Keratinocyte (primary cell): Measurements from ENCODE around the gene RXRA. TPM values are rescaled to one million over a fixed set of nuclear protein-coding genes. Genes with fewer than 3 reads are reported as not detected.

ENCODE experiments used
- DNase-seq: peaks from one replicate; pipeline ENCODE4 v3.0.0-alpha.2; 2011; ENCODE audit warnings: low read depth, missing footprints, low spot score
- FAIRE-seq: peaks from 2 replicates; lab custom pipeline; 2011; peaks lifted over from hg19 to GRCh38; lab: Jason Lieb, UNC
- H2AFZ ChIP-seq: 2 replicates; pipeline ENCODE4 v1.6.0; 2012; ENCODE audit warnings: low read length, control low read depth, inconsistent platforms; ENCODE audit not compliant: control insufficient read depth
- H3K27ac ChIP-seq: 2 replicates; pipeline ENCODE4 v1.5.1; 2011; ENCODE audit warnings: low read length; ENCODE audit not compliant: control insufficient read depth, insufficient read depth
- H3K27me3 ChIP-seq: 3 replicates; pipeline ENCODE4 v1.6.0; 2011; ENCODE audit warnings: low read length; ENCODE audit not compliant: control insufficient read depth, insufficient read depth; ENCODE audit errors: extremely low read depth
- H3K36me3 ChIP-seq, 2 experiments: 2 replicates in 1 of 2; 3 replicates in 1 of 2; pipeline ENCODE4 v1.5.1; 2011; ENCODE audit warnings: low read length in 2 of 2, mild to moderate bottlenecking in 1 of 2; ENCODE audit not compliant: control insufficient read depth in 2 of 2, insufficient read depth in 2 of 2; ENCODE audit errors: extremely low read depth in 1 of 2
- H3K4me1 ChIP-seq: 3 replicates; pipeline ENCODE4 v1.5.1; 2011; ENCODE audit warnings: low read length; ENCODE audit not compliant: control insufficient read depth, insufficient read depth; ENCODE audit errors: extremely low read depth
- H3K4me2 ChIP-seq: 3 replicates; pipeline ENCODE4 v1.6.0; 2011; ENCODE audit warnings: low read depth, low read length; ENCODE audit not compliant: control insufficient read depth, insufficient read depth; ENCODE audit errors: extremely low read depth
- H3K4me3 ChIP-seq, 3 experiments: fragments of 200-600 bp in 1 of 3; sonication (generic) in 1 of 3; 2 replicates in 2 of 3; 3 replicates in 1 of 3; pipeline ENCODE4 v1.5.1; 2011 to 2016; ENCODE audit warnings: low read length in 3 of 3, mild to moderate bottlenecking in 3 of 3, control low read depth in 2 of 3, inconsistent platforms in 1 of 3, low read depth in 1 of 3, mixed read lengths in 1 of 3, mixed run types in 1 of 3, moderate library complexity in 1 of 3; ENCODE audit not compliant: control insufficient read depth in 2 of 3, insufficient read depth in 2 of 3; ENCODE audit errors: extremely low read depth in 1 of 3
- H3K79me2 ChIP-seq: 2 replicates; pipeline ENCODE4 v1.6.0; 2012; ENCODE audit warnings: low read length; ENCODE audit not compliant: control insufficient read depth, insufficient read depth
- H3K9ac ChIP-seq: 3 replicates; pipeline ENCODE4 v1.6.0; 2011; ENCODE audit warnings: low read length; ENCODE audit not compliant: control insufficient read depth, insufficient read depth; ENCODE audit errors: extremely low read depth
- H3K9me1 ChIP-seq: 3 replicates; pipeline ENCODE4 v1.6.0; 2011; ENCODE audit warnings: low read length; ENCODE audit not compliant: control insufficient read depth, insufficient read depth; ENCODE audit errors: extremely low read depth
- H3K9me3 ChIP-seq: 2 replicates; pipeline ENCODE4 v1.5.1; 2012; ENCODE audit warnings: low read depth, low read length; ENCODE audit not compliant: control insufficient read depth
- H4K20me1 ChIP-seq: 3 replicates; pipeline ENCODE4 v1.6.0; 2011; ENCODE audit warnings: low read length; ENCODE audit not compliant: control insufficient read depth, insufficient read depth; ENCODE audit errors: extremely low read depth
- EZH2 ChIP-seq: IDR thresholded peaks from one replicate; pipeline ENCODE4 v1.6.1; 2012; ENCODE audit warnings: inconsistent platforms, mild to moderate bottlenecking, low read length, moderate library complexity
- dilution Hi-C: fragments of 300-500 bp; cut with MboI; formaldehyde crosslinking; loops from one replicate; pipeline ENCODE4 v1.7.0; 2020; ENCODE audit warnings: low sequenced_read_pairs; ENCODE audit not compliant: extremely low pct_ligation_motif_present
- polyA plus RNA-seq, 5 experiments: library from polyadenylated mRNA; depleted of rRNA in 3 of 5; stranded (reverse) in 3 of 5; stranded (forward) in 1 of 5; unstranded in 1 of 5; fragments of >200 nt; gene quantifications; 1 replicate in 1 of 5; 2 replicates in 3 of 5; 3 replicates in 1 of 5; pipeline versions ENCODE4 v1.2.1 to v1.2.3, GENCODE V29; 2011 to 2012; ENCODE audit warnings: missing spikeins in 2 of 5, low read depth in 1 of 5, low replicate concordance in 1 of 5
- TF ChIP-seq, protein P1 (sequence below), 3 experiments: IDR thresholded peaks in 1 of 3; conservative IDR thresholded peaks in 1 of 3; optimal IDR thresholded peaks in 1 of 3; 2 replicates in 2 of 3; 3 replicates in 1 of 3; pipeline versions ENCODE3 to v1.5.1; 2011; ENCODE audit warnings: low read length in 3 of 3, mild to moderate bottlenecking in 3 of 3, moderate library complexity in 2 of 3, control low read depth in 1 of 3, inconsistent platforms in 1 of 3; ENCODE audit not compliant: insufficient read depth in 2 of 3; ENCODE audit errors: extremely low read depth in 1 of 3

Gene RXRA
- polyA plus RNA-seq, 1 donor (not counting 4 experiments of a cell fraction or from before 2014, with no cell fraction given) = 9.7 TPM

DNA sequence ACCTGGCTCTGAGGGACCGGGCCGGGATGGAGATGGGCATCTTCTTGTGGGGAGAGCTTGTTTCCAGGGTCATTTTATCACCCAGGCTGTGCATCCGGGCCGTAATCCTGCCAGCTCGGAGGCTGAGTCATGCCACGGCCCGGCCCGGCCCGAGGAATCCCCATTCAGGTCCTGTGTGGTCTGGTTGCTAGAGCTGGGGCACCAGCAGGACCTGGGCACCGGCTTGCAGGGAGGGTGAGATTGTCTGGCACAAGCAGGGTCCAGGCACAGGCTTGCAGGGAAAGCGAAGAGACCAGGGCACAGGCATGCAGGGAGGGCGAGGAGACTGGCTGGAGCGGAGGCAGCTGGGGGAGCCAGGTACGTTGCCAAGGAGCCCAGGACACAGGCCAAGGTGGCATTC, 106.8 kb downstream of the RXRA start:
- peaks cover 43% of the 10 kb centered on the region for H3K4me1 ChIP-seq
- no peaks in the 10 kb centered on the region for H3K79me2 ChIP-seq
- H4K20me1 ChIP-seq = peaks cover 10% of the 10 kb centered on the region
- dilution Hi-C loops = no loop called here
- FAIRE-seq (no peak), DNase-seq (no peak)
- TF ChIP-seq, protein P1, sequence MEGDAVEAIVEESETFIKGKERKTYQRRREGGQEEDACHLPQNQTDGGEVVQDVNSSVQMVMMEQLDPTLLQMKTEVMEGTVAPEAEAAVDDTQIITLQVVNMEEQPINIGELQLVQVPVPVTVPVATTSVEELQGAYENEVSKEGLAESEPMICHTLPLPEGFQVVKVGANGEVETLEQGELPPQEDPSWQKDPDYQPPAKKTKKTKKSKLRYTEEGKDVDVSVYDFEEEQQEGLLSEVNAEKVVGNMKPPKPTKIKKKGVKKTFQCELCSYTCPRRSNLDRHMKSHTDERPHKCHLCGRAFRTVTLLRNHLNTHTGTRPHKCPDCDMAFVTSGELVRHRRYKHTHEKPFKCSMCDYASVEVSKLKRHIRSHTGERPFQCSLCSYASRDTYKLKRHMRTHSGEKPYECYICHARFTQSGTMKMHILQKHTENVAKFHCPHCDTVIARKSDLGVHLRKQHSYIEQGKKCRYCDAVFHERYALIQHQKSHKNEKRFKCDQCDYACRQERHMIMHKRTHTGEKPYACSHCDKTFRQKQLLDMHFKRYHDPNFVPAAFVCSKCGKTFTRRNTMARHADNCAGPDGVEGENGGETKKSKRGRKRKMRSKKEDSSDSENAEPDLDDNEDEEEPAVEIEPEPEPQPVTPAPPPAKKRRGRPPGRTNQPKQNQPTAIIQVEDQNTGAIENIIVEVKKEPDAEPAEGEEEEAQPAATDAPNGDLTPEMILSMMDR (optimal IDR thresholded peaks at IDR 0.05 in 1 of 3, IDR thresholded peaks at IDR 0.05 in 1 of 3, conservative IDR thresholded peaks at IDR 0.05 in 1 of 3; ENCODE audit: extremely low read depth in 1 of 3, insufficient read depth in 2 of 3, low read length in 3 of 3) = no peak
- no peak for TF ChIP-seq EZH2
- H3K9me1 ChIP-seq = peaks cover 3% of the 10 kb centered on the region
- H3K9me3 ChIP-seq = no peaks in the 10 kb centered on the region
- H3K9ac ChIP-seq = peak overlapping the region; percentile 15
- H3K36me3 ChIP-seq = peaks cover 23 to 26% of the 10 kb centered on the region in 2 experiments
- no peaks in the 10 kb centered on the region for H3K27me3 ChIP-seq
- H2AFZ ChIP-seq = no peak overlapping the region
- H3K4me3 ChIP-seq = no peak overlapping the region
- peak overlapping the region; percentile 10 for H3K4me2 ChIP-seq
- H3K27ac ChIP-seq = no peak overlapping the region

DNA sequence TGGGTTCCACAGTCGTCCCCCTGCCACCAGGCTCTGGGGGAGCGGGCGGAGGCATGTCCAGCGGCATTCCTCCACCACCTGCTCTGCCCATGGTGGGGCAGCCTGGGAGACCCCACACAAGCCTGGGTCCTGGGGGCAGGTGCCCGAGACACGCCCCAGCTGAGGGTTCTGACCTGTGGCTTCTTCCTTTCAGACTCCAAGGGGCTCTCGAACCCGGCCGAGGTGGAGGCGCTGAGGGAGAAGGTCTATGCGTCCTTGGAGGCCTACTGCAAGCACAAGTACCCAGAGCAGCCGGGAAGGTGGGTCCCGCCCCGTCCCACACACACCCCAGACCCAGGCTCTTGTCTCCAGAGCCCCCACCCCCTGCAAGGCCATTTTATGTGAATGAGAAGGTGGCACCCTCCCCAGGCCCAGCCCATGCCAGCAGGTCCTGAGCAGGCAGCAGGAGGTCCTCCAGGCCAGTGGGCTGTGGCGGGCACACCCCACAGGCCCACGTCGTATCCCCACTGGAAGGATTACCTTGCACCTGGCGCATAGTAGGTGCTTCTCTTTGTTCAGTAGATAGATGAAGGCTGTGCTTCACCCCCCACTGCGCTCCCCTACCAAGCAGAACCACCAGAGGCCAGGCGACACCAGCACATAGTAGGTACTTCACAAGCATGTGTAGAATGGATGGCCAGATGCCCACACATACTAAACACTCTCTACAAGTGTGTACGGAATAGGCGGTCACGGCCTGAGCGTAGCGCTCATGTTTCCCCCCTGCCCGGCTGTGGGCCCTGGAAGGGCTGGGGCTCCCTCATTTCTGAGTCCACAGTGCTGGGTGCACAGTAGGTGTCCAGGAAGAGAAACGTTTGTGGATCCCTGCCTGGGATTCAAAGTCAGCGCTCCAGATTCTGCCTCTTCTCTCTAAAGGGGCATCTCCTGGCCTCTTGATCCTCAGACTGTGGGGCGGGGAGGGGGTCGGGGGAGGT, 107.9 kb downstream of the RXRA start:
- H2AFZ ChIP-seq = no peak overlapping the region
- no peaks in the 10 kb centered on the region for H3K79me2 ChIP-seq
- H3K4me2 ChIP-seq = no peak overlapping the region
- peaks cover 43% of the 10 kb centered on the region for H3K4me1 ChIP-seq
- H3K4me3 ChIP-seq = no peak overlapping the region
- H3K9me3 ChIP-seq = no peaks in the 10 kb centered on the region
- H3K36me3 ChIP-seq = peaks cover 22 to 26% of the 10 kb centered on the region in 2 experiments
- H3K27ac ChIP-seq = no peak overlapping the region
- H3K9ac ChIP-seq = peak overlapping the region; percentile 28
- no peak for FAIRE-seq
- dilution Hi-C loops = no loop called here
- H3K27me3 ChIP-seq = no peaks in the 10 kb centered on the region
- H3K9me1 ChIP-seq = peaks cover 3% of the 10 kb centered on the region
- no peak for DNase-seq
- TF ChIP-seq, protein P1 (optimal IDR thresholded peaks at IDR 0.05 in 1 of 3, IDR thresholded peaks at IDR 0.05 in 1 of 3, conservative IDR thresholded peaks at IDR 0.05 in 1 of 3; ENCODE audit: extremely low read depth in 1 of 3, insufficient read depth in 2 of 3, low read length in 3 of 3) = no peak
- TF ChIP-seq EZH2 = no peak
- H4K20me1 ChIP-seq = peaks cover 9% of the 10 kb centered on the region
